ENCODE measurements around the gene WDFY4. TPM values are rescaled to one million over a fixed set of nuclear protein-coding genes. Genes with fewer than 3 reads are reported as not detected.

Gene WDFY4
- total RNA-seq, 1 donor, result 28.9 TPM

DNA sequence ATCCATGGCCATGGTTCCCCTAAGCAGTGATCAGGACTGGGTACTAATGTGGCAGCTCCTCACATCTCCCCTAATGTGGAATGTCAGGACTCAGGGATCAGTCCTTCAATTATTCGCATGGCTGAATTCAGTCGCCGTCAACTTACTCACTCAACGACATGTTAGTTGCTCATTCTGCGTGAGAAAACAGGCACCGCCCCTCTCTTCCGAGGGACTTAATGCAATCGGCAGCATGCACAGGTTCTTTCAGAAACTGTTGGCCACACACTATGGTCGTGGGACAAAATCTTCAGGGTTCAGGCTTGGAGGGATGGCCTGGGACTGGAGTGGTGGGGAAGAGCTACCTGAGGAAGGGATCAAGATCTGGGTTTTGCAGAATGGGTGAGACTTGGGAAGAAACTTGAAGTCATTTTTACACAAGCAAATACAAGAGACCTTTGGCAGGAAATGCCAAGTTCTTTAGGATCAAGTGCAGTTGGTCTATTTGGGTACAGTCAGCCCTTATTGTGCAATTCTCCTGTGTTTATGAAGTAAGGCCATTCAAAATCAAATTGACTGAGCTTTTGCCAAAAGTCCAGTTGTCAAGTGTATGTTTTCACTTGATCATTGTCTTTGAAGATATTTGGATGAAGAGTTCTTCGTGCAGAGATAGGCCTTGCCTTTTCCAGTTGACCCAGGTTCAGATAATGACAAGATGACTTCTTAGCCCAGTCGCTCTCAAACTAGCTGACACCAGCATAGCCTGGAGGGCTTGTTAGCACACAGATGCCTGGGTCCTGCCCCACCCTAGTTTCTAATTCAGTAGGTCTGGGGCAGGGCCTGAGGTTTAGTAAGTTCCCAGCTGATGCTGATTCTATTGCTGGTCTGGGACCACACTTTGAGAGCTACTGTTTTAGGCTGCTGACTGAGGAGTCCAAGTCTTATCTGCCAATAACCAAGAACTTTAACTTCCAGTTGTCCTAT, 206.5 kb downstream of the WDFY4 start:
- Histone ChIP-seq H3K27me3 (ENCODE audit: insufficient read depth, low read length) (no peaks in the 10 kb centered on the region), H3K4me3 (ENCODE audit: low read length) (no peak overlapping the region), H3K4me1 (ENCODE audit: insufficient read depth, low read length) (no peaks in the 10 kb centered on the region), H3K9me3 (ENCODE audit: low read depth, low read length) (no peaks in the 10 kb centered on the region)

DNA sequence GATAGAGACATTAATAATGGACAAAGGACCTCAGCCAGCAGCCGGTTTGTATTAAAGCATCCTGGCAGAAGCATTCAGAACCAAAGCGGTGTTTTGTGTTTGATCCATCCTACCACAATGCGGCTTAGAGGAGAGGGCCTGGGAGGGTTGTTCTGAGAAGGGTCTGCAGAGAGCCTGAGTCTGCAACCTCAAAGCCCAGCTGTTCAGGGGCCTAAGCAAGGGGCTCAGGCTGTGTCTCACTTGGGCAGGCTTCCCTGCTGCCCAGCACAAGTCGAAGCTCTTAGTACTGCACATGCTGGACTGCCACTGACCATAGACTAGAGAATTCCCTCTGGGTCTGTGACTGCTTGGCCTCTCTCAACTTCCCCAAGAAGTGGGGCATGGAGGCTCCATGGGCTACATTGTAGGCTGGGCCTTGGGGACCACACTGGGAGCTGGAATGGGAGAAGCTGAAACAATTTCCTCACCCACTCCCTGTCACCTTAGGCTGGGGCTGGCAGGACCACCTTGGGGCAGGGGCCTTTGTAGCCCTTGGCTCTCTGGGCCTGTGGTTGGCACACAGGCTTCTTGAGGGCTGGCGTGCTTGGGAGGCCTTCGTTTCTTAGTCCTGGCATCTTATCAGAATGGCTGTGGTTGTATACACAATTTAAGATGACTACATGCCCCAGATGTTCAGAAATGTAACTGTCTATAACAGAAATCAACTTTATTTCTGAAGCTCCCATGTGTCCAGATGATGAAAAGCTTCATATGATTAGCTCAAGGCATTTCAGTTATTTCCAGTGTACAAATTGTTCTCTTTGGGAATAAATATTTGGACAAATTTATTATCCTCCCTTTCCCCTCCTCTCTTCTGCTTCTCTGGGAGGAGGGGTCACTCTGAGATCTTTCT, 210.5 kb downstream of the WDFY4 start:
- H3K9me3 ChIP-seq (ENCODE audit: low read depth, low read length), result no peaks in the 10 kb centered on the region
- H3K27me3 ChIP-seq (ENCODE audit: insufficient read depth, low read length), result no peaks in the 10 kb centered on the region
- H3K4me3 ChIP-seq (ENCODE audit: low read length), result no peak overlapping the region
- H3K4me1 ChIP-seq (ENCODE audit: insufficient read depth, low read length), result peaks cover 6% of the 10 kb centered on the region

DNA sequence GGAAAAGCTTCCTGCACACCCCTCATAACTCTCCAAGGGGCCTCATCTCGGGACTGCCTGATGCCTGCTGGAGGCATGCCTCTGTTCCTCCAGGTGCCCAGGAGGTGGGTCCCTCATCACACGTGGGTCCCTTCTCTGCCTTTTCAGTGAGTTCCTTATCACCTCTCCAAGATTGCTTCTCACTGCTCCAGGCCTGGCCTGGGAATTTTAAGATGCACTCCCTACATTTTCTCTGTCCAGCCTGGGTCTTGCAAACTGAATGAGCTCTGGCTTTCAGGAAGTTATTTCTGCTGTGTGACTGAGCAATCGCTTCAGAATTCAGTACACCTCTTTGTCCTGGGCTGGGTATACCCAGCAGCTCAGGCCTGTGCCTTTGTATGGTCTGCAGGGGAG, 211.1 kb downstream of the WDFY4 start:
- H3K4me3 ChIP-seq (ENCODE audit: low read length), result no peak overlapping the region
- H3K4me1 ChIP-seq (ENCODE audit: insufficient read depth, low read length), result peaks cover 12% of the 10 kb centered on the region
- no peaks in the 10 kb centered on the region for H3K27me3 ChIP-seq (ENCODE audit: insufficient read depth, low read length)
- H3K9me3 ChIP-seq (ENCODE audit: low read depth, low read length), result no peaks in the 10 kb centered on the region

DNA sequence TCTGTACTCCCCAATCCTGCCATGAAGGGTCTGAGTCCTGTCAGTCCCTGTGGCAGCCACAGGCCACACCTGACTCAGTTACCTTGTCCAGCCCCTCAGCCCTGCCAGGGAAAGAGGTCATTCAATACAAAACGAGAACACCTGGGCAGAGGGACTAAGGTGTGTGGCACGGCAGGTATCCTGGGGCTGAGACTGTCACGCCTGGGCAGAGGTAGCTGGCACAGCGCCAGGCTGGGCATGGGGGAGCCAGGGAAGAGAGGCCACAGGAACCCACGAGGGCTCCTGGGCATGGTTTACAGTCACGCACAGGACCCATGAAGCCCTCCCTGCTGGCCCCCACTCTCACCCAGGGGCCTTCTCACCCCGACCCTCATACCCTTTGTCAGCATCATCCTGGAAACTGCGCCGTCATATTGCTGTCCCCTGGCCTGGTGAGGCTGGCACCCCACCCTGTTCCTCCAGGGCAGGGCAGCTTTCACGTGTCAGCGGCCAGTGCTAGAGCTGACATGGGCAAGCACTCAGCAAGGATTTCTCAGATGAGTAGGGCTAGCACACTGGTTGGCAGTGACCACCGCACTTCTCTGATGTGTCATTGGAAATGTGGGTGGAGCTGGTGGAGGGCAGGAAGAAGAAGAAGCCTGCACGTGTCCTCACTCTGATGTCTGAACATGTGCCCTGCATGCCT, 212.2 kb downstream of the WDFY4 start:
- Histone ChIP-seq H3K9me3 (ENCODE audit: low read depth, low read length) (no peaks in the 10 kb centered on the region), H3K27me3 (ENCODE audit: insufficient read depth, low read length) (no peaks in the 10 kb centered on the region), H3K4me3 (ENCODE audit: low read length) (no peak overlapping the region), H3K4me1 (ENCODE audit: insufficient read depth, low read length) (peaks cover 14% of the 10 kb centered on the region)

DNA sequence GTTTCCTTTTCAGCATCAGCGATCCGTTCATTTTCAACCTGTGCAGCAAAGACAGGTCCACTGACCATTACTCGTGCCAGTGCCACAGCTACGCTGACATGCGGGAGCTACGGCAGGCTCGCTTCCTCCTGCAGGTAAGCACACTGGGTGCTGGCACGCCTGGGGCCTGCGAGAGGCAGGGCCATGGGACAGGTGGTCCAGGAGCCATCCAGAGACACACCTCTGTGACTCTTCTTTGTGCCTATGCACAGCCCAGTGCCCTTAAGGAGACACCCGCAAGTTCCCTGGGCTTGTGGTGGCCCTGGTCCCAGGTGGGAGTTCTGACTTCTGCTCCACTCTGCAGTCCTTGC, 212.7 kb downstream of the WDFY4 start:
- Histone ChIP-seq H3K4me3 (ENCODE audit: low read length) (no peak overlapping the region), H3K27me3 (ENCODE audit: insufficient read depth, low read length) (no peaks in the 10 kb centered on the region), H3K9me3 (ENCODE audit: low read depth, low read length) (no peaks in the 10 kb centered on the region), H3K4me1 (ENCODE audit: insufficient read depth, low read length) (peaks cover 14% of the 10 kb centered on the region)

DNA sequence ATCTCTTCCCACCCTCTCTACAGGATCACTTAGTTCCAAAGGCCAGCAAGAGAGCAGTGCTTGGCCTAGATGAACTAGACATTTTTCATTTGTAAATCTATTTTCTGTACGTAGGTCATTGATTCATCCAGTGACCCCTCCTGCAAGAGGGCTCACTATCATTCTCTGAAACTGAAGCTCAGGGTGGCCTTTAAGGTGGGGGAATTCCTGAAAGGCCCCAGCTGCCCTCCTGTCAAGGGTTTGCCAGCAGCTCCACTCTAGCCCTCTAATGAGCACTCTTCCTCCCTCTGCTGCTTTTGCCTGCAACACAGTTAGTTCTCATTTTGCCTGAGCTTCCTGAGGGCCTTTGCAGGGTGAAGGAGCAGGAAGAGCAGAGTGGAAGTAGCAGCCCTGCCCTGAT, 213.8 kb downstream of the WDFY4 start:
- Histone ChIP-seq H3K4me1 (ENCODE audit: insufficient read depth, low read length) (peaks cover 14% of the 10 kb centered on the region), H3K9me3 (ENCODE audit: low read depth, low read length) (no peaks in the 10 kb centered on the region), H3K4me3 (ENCODE audit: low read length) (no peak overlapping the region), H3K27me3 (ENCODE audit: insufficient read depth, low read length) (no peaks in the 10 kb centered on the region)

DNA sequence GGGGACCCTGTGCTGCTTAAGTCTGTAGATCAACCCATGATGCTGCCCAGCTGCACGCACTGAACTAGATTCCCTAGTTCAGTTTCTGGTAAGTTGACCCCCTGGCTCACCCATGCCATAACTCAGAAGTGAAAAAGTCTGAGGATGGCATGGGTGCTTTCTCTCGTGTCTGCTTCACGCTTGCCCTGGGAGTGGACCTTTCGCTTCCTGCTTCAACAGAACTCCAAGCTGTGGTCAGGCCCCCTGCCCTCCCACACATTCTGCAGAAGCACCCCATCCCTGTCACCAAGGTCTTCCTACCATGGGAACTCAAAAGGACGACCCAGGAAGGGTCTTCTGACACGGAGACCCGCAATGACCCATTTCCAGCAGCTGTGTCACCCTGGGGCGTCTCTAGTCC, 215.1 kb downstream of the WDFY4 start:
- peaks cover 14% of the 10 kb centered on the region for H3K4me1 ChIP-seq (ENCODE audit: insufficient read depth, low read length)
- no peaks in the 10 kb centered on the region for H3K9me3 ChIP-seq (ENCODE audit: low read depth, low read length)
- no peaks in the 10 kb centered on the region for H3K27me3 ChIP-seq (ENCODE audit: insufficient read depth, low read length)
- no peak overlapping the region for H3K4me3 ChIP-seq (ENCODE audit: low read length)

DNA sequence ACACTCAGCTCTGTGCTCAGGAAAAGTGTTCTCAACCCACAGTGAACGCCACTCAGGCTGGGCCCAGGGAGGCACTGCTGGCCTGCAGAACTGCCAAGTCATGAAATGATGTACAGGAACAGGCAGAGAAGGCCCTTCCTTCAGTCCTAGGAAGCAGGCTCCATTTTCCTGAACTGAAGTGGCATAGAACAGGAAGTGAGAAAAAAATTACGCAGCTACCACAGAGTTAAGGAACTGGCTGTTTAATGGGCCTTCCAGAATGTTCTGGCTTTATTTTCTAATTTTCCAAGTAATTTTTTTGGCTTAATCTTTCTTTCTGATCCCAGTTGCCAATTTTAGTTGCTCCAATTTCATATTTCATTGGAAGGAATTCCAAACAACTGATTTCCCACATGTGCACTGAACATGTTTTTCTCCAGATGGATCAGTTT, 215.7 kb downstream of the WDFY4 start:
- Histone ChIP-seq H3K9me3 (ENCODE audit: low read depth, low read length) (no peaks in the 10 kb centered on the region), H3K27me3 (ENCODE audit: insufficient read depth, low read length) (no peaks in the 10 kb centered on the region), H3K4me1 (ENCODE audit: insufficient read depth, low read length) (peaks cover 14% of the 10 kb centered on the region), H3K4me3 (ENCODE audit: low read length) (no peak overlapping the region)

DNA sequence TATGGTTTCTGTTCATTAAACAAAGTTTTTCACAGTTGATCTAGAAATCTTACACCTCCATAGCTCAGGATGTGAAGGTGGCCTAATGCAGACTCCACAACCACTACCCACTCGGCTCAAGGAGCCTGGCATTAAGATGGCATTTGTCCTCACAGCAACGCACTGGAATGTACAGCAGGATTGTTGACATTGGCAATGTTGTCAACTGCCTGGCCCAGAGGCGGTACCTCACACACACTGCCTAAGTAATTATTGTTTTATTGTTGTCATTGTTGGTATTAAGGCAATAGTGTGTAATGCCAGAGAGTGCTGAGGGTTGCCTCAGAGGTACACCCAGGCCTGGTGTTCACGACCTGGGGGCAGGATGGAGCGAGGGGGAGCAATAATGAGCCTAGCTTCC, 216.6 kb downstream of the WDFY4 start:
- peaks cover 14% of the 10 kb centered on the region for H3K4me1 ChIP-seq (ENCODE audit: insufficient read depth, low read length)
- H3K4me3 ChIP-seq (ENCODE audit: low read length), result no peak overlapping the region

DNA sequence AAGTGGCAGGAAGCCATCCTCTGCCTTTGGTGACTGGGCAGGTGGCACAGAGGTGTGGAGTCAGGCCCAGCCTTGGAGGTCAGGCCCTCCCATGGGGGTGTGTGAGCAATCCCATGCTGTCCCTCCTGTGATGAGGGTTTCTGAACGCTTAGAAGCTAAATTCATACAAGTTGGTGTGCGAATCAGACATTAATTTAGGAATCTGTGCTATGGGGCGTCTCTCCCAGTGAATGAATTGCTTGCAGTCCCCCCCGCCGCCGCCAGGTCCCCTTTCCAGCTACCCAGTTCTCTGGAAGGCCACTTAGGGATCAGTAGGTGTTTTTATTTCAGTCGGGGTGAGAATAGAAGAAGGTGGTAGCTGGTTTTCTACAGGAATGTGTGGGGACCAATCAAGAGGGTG, 217.4 kb downstream of the WDFY4 start:
- H3K27me3 ChIP-seq (ENCODE audit: insufficient read depth, low read length), result no peaks in the 10 kb centered on the region
- no peaks in the 10 kb centered on the region for H3K9me3 ChIP-seq (ENCODE audit: low read depth, low read length)
- H3K4me1 ChIP-seq (ENCODE audit: insufficient read depth, low read length), result peaks cover 14% of the 10 kb centered on the region
- H3K4me3 ChIP-seq (ENCODE audit: low read length), result no peak overlapping the region

More for the DNA sequence above, 216.6 kb downstream of the WDFY4 start:
- Histone ChIP-seq H3K27me3 (ENCODE audit: insufficient read depth, low read length) (no peaks in the 10 kb centered on the region), H3K9me3 (ENCODE audit: low read depth, low read length) (no peaks in the 10 kb centered on the region)

DNA sequence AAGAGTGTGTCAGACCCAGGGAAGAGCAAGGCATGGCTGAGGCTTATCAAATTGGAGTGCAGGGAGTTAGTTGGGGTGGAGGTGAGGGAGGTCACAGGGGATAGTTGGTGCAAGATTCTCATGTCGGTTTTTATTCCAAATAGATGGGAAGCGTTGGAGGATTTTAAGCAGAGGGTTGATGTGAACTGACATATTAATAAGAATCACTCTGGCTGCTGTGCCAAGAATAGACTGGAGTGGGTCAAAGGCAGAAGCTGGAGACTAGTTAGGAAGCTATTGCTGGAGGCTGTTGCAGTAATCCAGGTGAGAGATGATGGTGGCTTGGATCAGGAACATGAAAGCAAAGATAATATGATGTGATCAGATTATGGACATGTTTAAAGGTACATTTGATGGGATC, 218.5 kb downstream of the WDFY4 start:
- Histone ChIP-seq H3K27me3 (ENCODE audit: insufficient read depth, low read length) (no peaks in the 10 kb centered on the region), H3K4me1 (ENCODE audit: insufficient read depth, low read length) (peaks cover 14% of the 10 kb centered on the region), H3K4me3 (ENCODE audit: low read length) (no peak overlapping the region), H3K9me3 (ENCODE audit: low read depth, low read length) (no peaks in the 10 kb centered on the region)

DNA sequence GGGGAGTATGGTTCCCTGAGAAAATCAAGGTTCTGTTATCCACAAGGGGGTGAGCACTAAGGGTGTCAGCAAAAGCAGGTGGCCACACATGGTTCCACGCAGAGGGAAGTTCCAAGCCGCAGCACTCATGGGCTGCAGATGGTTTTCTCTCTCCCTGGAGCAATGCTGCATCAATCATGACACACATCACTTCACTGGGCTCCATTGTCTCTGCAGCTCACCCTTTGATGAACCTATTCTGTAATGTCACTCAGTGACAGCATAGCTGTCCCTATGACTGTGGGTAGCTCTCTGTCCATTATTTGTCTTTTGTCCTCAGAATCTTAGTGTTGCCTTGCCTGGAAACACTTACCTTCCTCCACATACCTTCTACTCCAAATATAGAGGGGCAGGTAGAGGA, 220.2 kb downstream of the WDFY4 start:
- Histone ChIP-seq H3K4me3 (ENCODE audit: low read length) (no peak overlapping the region), H3K4me1 (ENCODE audit: insufficient read depth, low read length) (peaks cover 11% of the 10 kb centered on the region), H3K9me3 (ENCODE audit: low read depth, low read length) (no peaks in the 10 kb centered on the region), H3K27me3 (ENCODE audit: insufficient read depth, low read length) (no peaks in the 10 kb centered on the region)

DNA sequence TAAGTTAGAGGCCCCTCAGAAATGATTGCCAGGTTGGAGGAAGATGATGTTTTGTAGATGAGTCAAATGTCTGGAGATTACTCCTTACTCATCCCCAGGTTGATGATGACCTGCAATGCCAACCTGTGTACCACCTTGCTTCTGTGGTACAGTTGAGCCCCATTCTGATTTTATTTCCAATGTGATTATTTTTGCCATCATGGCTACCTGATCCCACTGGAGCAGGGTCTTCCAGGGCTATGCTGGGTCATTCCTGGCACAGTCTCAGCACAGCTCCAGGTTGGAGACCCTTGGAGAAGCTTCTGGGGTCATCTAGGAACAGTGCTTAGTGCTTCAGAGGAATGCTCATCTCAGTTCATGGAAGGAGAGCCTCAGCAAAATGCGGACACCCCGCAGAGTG, 220.6 kb downstream of the WDFY4 start:
- Histone ChIP-seq H3K4me3 (ENCODE audit: low read length) (no peak overlapping the region), H3K27me3 (ENCODE audit: insufficient read depth, low read length) (no peaks in the 10 kb centered on the region), H3K4me1 (ENCODE audit: insufficient read depth, low read length) (peaks cover 7% of the 10 kb centered on the region), H3K9me3 (ENCODE audit: low read depth, low read length) (no peaks in the 10 kb centered on the region)

DNA sequence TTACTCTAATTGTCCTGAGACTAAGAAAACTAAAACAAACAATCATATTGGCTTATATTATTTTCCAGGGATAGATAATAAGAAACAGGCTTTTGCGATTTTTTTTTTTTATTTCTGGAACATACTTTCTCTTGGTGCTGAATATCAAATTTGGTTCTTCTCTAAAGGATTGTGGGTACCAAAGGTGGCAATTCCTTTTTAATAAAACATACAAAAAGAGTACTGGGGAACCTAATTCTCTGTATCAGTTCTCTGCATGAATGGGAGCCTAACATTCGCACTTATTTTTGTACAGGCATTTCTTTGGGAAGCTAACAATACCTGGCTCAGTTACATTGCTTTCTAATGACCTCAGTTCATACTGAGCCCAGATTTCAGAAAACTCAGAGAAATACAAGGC, 222.2 kb downstream of the WDFY4 start:
- Histone ChIP-seq H3K4me3 (ENCODE audit: low read length) (no peak overlapping the region), H3K9me3 (ENCODE audit: low read depth, low read length) (no peaks in the 10 kb centered on the region), H3K27me3 (ENCODE audit: insufficient read depth, low read length) (no peaks in the 10 kb centered on the region), H3K4me1 (ENCODE audit: insufficient read depth, low read length) (no peaks in the 10 kb centered on the region)

DNA sequence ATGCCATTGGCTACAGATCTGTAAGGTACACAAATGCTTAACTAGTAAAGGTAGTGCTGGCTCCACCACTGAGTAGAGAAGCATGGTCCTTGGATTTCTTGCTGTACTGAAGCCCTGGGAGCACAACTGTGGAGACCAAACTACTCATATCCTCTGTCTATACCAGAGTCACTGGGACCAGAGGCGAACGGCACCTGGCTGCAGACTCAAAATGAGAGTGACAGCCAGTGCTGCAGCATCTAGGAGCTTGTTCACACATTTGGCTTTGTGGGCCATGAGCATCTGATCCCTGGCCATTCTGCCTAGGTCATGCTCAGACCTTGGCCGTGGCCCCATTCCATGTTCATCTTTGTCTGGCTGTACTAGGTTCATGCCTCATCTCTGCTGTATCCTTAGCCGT, 223.1 kb downstream of the WDFY4 start:
- Histone ChIP-seq H3K27me3 (ENCODE audit: insufficient read depth, low read length) (no peaks in the 10 kb centered on the region), H3K4me1 (ENCODE audit: insufficient read depth, low read length) (no peaks in the 10 kb centered on the region), H3K4me3 (ENCODE audit: low read length) (no peak overlapping the region), H3K9me3 (ENCODE audit: low read depth, low read length) (no peaks in the 10 kb centered on the region)
